HEK293 (cell line): ENCODE results near the gene CDC42EP5.

ENCODE experiments used
- CTCF ChIA-PET: fragments of 350-600 bp; formaldehyde crosslinking; extraction: SDS; loops from one replicate; lab custom pipeline; 2021; ENCODE audit warnings: antibody characterized with exemption; lab: Yijun Ruan, JAX
- POLR2A ChIA-PET: fragments of 300-600 bp; formaldehyde crosslinking; extraction: SDS; loops from one replicate; lab custom pipeline; 2020; ENCODE audit warnings: antibody characterized with exemption, inconsistent platforms; lab: Yijun Ruan, JAX
- H3K27ac ChIP-seq: fragments of 200-500 bp; sonication (Bioruptor generic); 2 replicates; pipeline ENCODE4 v1.5.1; 2014; ENCODE audit warnings: low read depth, low read length, control low read depth, inconsistent platforms; ENCODE audit errors: extremely low read depth
- H3K36me3 ChIP-seq, 2 experiments: fragments of 200-500 bp in 1 of 2; sonication (Bioruptor generic) in 1 of 2; 1 replicate in 1 of 2; 2 replicates in 1 of 2; pipeline ENCODE4 v1.5.1; 2014 to 2017; ENCODE audit warnings: inconsistent platforms in 2 of 2, low read length in 2 of 2; ENCODE audit not compliant: control insufficient read depth in 2 of 2, insufficient read depth in 1 of 2
- H3K4me1 ChIP-seq: fragments of 200-500 bp; sonication (Bioruptor generic); 2 replicates; pipeline ENCODE4 v1.5.1; 2014; ENCODE audit warnings: mild to moderate bottlenecking, low read length, inconsistent platforms; ENCODE audit not compliant: control insufficient read depth, insufficient read depth
- H3K4me3 ChIP-seq: 2 replicates; pipeline ENCODE4 v1.5.1; 2011; ENCODE audit warnings: low read depth, mild to moderate bottlenecking, control low read depth, low read length, moderate library complexity
- H3K9me3 ChIP-seq: fragments of 200-500 bp; sonication (Bioruptor generic); 2 replicates; pipeline ENCODE4 v1.5.1; 2014; ENCODE audit warnings: low read depth, low read length, inconsistent platforms; ENCODE audit not compliant: control insufficient read depth, insufficient read depth
- GLIS1 ChIP-seq: fragments of 450-650 bp; formaldehyde crosslinking; IDR thresholded peaks from 2 replicates; pipeline ENCODE4 v1.5.1; 2016; ENCODE audit warnings: missing biosample characterization, missing genetic modification characterization
- GLIS2 ChIP-seq: fragments of 450-650 bp; formaldehyde crosslinking; IDR thresholded peaks from 2 replicates; pipeline ENCODE4 v1.5.1; 2016; ENCODE audit warnings: missing biosample characterization, missing genetic modification characterization
- PRDM10 ChIP-seq: fragments of 450-650 bp; formaldehyde crosslinking; IDR thresholded peaks from 2 replicates; pipeline ENCODE4 v1.5.1; 2016; ENCODE audit warnings: missing biosample characterization, missing genetic modification characterization
- SP3 ChIP-seq: fragments of 450-650 bp; formaldehyde crosslinking; IDR thresholded peaks from 2 replicates; pipeline ENCODE4 v1.5.1; 2016; ENCODE audit warnings: missing biosample characterization, missing genetic modification characterization
- ZEB2 ChIP-seq: fragments of 450-650 bp; formaldehyde crosslinking; IDR thresholded peaks from 2 replicates; pipeline ENCODE4 v1.5.1; 2016; ENCODE audit warnings: missing biosample characterization, missing genetic modification characterization
- ZIC2 ChIP-seq: fragments of 450-650 bp; formaldehyde crosslinking; IDR thresholded peaks from 2 replicates; pipeline ENCODE4 v1.5.1; 2016; ENCODE audit warnings: missing biosample characterization, missing genetic modification characterization
- ZNF132 ChIP-seq: fragments of 450-650 bp; formaldehyde crosslinking; IDR thresholded peaks from 2 replicates; pipeline ENCODE4 v1.5.1; 2017; ENCODE audit warnings: missing biosample characterization, missing genetic modification characterization, borderline replicate concordance
- ZNF335 ChIP-seq: fragments of 450-650 bp; formaldehyde crosslinking; conservative IDR thresholded peaks from 2 replicates; pipeline ENCODE4 v1.5.1; 2016; ENCODE audit warnings: missing biosample characterization, missing genetic modification characterization
- ZNF518A ChIP-seq: fragments of 450-650 bp; formaldehyde crosslinking; conservative IDR thresholded peaks from 2 replicates; pipeline ENCODE4 v1.5.1; 2016; ENCODE audit warnings: low read depth, missing biosample characterization, missing genetic modification characterization
- ZNF549 ChIP-seq: fragments of 450-650 bp; IDR thresholded peaks from 2 replicates; pipeline ENCODE4 v1.5.1; 2018; ENCODE audit warnings: missing biosample characterization, missing genetic modification characterization, mild to moderate bottlenecking, inconsistent platforms, moderate library complexity
- ZNF558 ChIP-seq: fragments of 450-650 bp; formaldehyde crosslinking; IDR thresholded peaks from 2 replicates; pipeline ENCODE4 v1.5.1; 2016; ENCODE audit warnings: missing biosample characterization, missing genetic modification characterization
- ZNF629 ChIP-seq: fragments of 450-650 bp; formaldehyde crosslinking; IDR thresholded peaks from 2 replicates; pipeline ENCODE4 v1.5.1; 2017; ENCODE audit warnings: missing biosample characterization, missing genetic modification characterization
- ZNF645 ChIP-seq: fragments of 450-650 bp; formaldehyde crosslinking; IDR thresholded peaks from 2 replicates; pipeline ENCODE4; 2016; ENCODE audit warnings: missing biosample characterization, missing genetic modification characterization
- ZNF692 ChIP-seq: fragments of 450-650 bp; formaldehyde crosslinking; IDR thresholded peaks from 2 replicates; pipeline ENCODE4 v1.5.1; 2016; ENCODE audit warnings: missing biosample characterization, missing genetic modification characterization
- ZNF843 ChIP-seq: fragments of 450-650 bp; formaldehyde crosslinking; IDR thresholded peaks from 2 replicates; pipeline ENCODE4 v1.5.1; 2016; ENCODE audit warnings: missing biosample characterization, missing genetic modification characterization
- TF ChIP-seq, protein P1 (sequence below): fragments of 450-650 bp; formaldehyde crosslinking; IDR thresholded peaks from 2 replicates; pipeline ENCODE4 v1.5.1; 2017; ENCODE audit warnings: missing biosample characterization, mild to moderate bottlenecking, missing genetic modification characterization, moderate library complexity
- TF ChIP-seq, protein P2 (sequence below): fragments of 450-650 bp; formaldehyde crosslinking; IDR thresholded peaks from 2 replicates; pipeline ENCODE4 v1.5.1; 2016; ENCODE audit warnings: missing biosample characterization, missing genetic modification characterization
- TF ChIP-seq, protein P3 (sequence below): fragments of 450-650 bp; formaldehyde crosslinking; IDR thresholded peaks from 2 replicates; pipeline ENCODE4 v1.5.1; 2016; ENCODE audit warnings: missing biosample characterization, missing genetic modification characterization

The CDC42EP5 gene

GRCh38 chr19:54451997-54452396 lies 21.1 kb downstream of the CDC42EP5 start (continued):
- TF ChIP-seq, protein P1, sequence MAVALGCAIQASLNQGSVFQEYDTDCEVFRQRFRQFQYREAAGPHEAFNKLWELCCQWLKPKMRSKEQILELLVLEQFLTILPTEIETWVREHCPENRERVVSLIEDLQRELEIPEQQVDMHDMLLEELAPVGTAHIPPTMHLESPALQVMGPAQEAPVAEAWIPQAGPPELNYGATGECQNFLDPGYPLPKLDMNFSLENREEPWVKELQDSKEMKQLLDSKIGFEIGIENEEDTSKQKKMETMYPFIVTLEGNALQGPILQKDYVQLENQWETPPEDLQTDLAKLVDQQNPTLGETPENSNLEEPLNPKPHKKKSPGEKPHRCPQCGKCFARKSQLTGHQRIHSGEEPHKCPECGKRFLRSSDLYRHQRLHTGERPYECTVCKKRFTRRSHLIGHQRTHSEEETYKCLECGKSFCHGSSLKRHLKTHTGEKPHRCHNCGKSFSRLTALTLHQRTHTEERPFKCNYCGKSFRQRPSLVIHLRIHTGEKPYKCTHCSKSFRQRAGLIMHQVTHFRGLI (tag by site-specific recombination) = no peak

- H3K4me3 ChIP-seq = no peak overlapping the region
- ChIA-PET CTCF (interaction anchor here (1.0 to 4.8 kb wide), 2 partner anchors 13 to 27 kb away, joined by 3 to 43 read pairs; no protein-coding TSS in a partner anchor), POLR2A (interaction anchor here (1.9 kb wide), 1 partner anchor 12 kb away, joined by 8 read pairs; the partner anchor contains the start of gene LENG9)
- peak overlapping the region; percentile 54 for H3K27ac ChIP-seq
- H3K4me1 ChIP-seq = peaks cover 29% of the 10 kb centered on the region
- no peaks in the 10 kb centered on the region for H3K9me3 ChIP-seq
- peaks cover 29 to 61% of the 10 kb centered on the region in 2 experiments for H3K36me3 ChIP-seq
- TF ChIP-seq ZNF629 (tag by site-specific recombination) (peak; percentile 71), PRDM10 (tag by site-specific recombination) (peak; percentile 77), ZNF843 (tag by site-specific recombination) (peak; percentile 77), GLIS1 (tag by site-specific recombination) (peak; percentile 82), ZNF335 (peak; percentile 36), SP3 (tag by site-specific recombination) (peak; percentile 19; the same call in 1 of the 2 replicates), ZNF518A (0 out of 2 replicates have a peak, but pooled peaks have one; percentile 29), GLIS2 (tag by site-specific recombination) (no peak), ZNF558 (tag by site-specific recombination) (peak; percentile 34; the same call in 1 of the 2 replicates), ZEB2 (tag by site-specific recombination) (0 out of 2 replicates have a peak, but pooled peaks have one; percentile 30), ZNF132 (tag by site-specific recombination) (no peak), ZNF645 (no peak), ZNF549 (tag by site-specific recombination) (no peak), ZNF692 (tag by site-specific recombination) (peak; percentile 78), ZIC2 (tag by site-specific recombination) (peak; percentile 81)
- TF ChIP-seq, protein P2, sequence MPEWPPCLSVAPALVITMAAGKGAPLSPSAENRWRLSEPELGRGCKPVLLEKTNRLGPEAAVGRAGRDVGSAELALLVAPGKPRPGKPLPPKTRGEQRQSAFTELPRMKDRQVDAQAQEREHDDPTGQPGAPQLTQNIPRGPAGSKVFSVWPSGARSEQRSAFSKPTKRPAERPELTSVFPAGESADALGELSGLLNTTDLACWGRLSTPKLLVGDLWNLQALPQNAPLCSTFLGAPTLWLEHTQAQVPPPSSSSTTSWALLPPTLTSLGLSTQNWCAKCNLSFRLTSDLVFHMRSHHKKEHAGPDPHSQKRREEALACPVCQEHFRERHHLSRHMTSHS (tag by site-specific recombination) = peak; percentile 54; the same call in 1 of the 2 replicates
- TF ChIP-seq, protein P3, sequence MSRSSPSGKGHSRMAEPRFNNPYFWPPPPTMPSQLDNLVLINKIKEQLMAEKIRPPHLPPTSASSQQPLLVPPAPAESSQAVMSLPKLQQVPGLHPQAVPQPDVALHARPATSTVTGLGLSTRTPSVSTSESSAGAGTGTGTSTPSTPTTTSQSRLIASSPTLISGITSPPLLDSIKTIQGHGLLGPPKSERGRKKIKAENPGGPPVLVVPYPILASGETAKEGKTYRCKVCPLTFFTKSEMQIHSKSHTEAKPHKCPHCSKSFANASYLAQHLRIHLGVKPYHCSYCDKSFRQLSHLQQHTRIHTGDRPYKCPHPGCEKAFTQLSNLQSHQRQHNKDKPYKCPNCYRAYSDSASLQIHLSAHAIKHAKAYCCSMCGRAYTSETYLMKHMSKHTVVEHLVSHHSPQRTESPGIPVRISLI (tag by site-specific recombination) = 0 out of 2 replicates have a peak, but pooled peaks have one; percentile 55
Measured at GRCh38 chr19:54451331-54451871, 21.7 kb downstream of the CDC42EP5 start.
